ENCODE results near the gene TNXB.

Gene TNXB, protein sequence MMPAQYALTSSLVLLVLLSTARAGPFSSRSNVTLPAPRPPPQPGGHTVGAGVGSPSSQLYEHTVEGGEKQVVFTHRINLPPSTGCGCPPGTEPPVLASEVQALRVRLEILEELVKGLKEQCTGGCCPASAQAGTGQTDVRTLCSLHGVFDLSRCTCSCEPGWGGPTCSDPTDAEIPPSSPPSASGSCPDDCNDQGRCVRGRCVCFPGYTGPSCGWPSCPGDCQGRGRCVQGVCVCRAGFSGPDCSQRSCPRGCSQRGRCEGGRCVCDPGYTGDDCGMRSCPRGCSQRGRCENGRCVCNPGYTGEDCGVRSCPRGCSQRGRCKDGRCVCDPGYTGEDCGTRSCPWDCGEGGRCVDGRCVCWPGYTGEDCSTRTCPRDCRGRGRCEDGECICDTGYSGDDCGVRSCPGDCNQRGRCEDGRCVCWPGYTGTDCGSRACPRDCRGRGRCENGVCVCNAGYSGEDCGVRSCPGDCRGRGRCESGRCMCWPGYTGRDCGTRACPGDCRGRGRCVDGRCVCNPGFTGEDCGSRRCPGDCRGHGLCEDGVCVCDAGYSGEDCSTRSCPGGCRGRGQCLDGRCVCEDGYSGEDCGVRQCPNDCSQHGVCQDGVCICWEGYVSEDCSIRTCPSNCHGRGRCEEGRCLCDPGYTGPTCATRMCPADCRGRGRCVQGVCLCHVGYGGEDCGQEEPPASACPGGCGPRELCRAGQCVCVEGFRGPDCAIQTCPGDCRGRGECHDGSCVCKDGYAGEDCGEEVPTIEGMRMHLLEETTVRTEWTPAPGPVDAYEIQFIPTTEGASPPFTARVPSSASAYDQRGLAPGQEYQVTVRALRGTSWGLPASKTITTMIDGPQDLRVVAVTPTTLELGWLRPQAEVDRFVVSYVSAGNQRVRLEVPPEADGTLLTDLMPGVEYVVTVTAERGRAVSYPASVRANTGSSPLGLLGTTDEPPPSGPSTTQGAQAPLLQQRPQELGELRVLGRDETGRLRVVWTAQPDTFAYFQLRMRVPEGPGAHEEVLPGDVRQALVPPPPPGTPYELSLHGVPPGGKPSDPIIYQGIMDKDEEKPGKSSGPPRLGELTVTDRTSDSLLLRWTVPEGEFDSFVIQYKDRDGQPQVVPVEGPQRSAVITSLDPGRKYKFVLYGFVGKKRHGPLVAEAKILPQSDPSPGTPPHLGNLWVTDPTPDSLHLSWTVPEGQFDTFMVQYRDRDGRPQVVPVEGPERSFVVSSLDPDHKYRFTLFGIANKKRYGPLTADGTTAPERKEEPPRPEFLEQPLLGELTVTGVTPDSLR (N-terminal part only)

DNA sequence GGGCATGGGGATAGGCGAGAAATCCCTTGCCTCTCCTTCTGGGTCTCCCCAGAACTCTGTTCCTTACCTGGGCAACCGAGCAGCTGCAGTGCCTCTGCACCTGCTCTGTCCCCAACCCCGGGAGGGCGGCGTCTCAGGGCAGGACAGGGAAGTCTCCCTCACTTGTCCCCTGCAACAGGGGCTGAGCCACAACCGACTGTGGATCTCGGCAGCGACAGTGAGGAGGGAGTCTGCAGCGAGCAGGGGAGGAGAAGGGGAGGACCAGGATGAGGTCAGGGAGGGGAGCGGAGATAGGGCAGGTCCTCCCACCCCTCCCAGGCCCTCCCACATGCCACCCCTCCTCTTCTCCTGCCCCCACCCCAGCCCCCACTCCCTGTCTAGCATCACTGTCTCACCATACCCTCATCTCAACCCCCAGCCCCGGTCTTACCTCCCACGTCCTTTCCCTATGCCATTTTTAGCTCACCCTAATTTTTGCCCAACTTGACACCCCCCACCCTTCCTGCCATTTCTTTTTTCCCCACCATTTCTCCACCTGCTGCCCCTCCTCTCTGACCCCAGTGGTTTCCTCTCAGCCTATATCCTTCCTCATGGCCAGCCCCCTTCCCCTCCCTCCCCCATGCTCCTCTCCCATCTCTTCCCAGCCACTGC lies at the start of gene TNXB:
TSS of gene TNXB (minus strand) at position 225 of the 651 bp plus-strand sequence. CDS start 11,140 bp downstream, outside the sequence.
- DNase-seq, result no peak

DNA sequence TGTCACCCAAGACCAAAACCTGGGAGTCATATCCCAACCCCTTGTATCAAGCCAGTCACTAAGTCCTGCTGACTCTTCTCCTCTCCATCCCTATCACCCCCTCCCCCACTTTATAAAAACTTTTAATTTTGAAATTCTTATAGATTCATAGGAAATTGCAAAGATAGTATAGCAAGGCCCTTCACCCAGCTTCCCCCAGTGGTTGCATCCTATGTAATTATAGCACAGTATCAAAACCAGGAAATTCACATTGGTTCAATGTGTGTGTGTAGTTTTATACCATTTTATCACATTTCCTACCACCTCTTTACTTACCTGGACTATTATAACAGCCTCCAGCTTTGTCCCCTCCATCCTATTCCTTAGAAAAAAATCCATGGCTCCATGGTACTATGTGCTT lies 48.9 kb upstream of the TNXB start:
- no peak for DNase-seq

DNA sequence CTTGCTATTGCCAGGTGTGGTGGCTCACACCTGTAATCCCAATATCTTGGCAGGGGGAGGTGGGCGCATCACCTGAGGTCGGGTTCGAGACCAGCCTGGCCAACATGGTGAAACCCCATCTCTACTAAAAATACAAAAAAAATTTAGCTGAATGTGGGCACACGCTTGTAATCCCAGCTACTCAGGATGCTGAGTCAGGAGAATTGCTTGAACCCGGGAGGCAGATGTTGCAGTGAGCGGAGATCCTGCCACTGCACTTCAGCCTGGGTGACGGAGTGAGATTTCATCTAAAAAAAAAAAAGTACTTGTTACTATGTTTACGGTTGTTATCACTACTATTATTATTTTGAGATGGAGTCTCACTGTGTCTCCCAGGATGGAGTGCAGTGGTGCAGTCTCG lies 47.8 kb upstream of the TNXB start:
- DNase-seq, result no peak

DNA sequence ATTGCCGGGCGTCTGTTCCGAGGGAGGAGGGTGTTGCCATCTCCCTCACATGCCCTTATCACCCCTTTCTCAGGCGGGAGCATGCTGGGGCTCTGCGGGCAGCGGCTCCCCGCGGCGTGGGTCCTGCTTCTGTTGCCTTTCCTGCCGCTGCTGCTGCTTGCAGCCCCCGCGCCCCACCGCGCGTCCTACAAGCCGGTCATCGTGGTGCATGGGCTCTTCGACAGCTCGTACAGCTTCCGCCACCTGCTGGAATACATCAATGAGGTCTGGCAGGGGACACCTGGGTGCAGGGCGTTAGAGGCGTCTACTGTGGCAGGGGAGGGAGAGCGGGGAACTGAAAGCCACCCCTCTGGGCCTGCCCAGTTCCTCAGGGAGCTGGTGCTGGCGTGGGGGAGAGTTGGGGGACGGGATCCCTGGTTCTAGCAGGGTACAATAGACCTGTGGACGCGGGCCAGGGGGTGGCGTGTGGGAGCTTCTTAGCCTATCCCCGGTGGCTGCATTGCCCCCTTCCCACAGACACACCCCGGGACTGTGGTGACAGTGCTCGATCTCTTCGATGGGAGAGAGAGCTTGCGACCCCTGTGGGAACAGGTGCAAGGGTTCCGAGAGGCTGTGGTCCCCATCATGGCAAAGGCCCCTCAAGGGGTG lies 45.5 kb upstream of the TNXB start:
- DNase-seq, result peak in 1 of 2 experiments; percentile 36

DNA sequence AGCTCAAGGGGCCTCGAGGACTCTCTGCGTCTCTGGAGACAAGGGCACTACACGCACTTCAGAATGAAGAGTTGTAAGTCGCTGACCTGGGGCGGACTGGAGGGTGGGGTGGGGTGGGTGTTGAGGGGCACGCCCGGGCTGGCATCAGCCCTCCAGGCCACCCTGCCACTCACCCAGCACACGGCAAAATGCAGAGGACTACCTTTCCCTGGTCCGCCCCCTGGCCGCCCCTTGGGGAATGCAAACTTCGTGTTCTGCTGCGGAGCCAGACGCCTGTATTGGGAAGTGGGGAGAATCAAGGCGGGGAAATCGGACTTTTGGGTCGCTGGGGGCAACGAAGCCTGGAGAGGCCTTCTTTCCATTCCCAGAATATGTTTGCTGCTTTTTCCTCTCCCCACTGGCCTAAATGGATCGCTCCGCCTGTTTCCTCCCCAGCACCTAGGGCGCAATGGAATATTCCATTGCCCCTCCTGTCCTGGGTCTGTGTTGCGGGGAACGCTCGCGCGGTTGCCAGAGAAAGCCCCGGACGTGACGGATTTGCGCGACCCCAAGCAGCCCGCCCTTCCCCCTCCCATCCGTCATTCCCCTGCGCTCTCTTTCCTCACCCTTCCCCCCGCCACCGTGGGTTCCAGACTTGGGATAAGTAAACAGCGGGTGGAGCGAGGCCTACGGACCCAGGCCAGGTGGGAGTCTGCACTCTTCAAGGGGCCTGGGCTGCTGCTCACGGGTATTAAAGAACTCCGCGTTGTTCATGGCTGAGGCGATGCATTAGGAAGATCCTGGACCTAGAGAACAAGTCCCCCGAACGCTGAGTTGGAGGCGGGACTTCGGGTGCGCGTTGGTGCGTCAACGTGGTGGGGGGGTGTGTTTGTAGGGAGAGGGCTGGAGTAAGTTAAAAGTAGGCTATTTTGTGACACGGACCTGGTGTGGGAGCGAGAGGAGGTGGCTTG lies 44.7 kb upstream of the TNXB start, which contains the start of gene PPT2:
TSS of gene PPT2 (plus strand) at position 578 of the 950 bp plus-strand sequence. CDS start 454 bp downstream, outside the sequence.
- DNase-seq, result peak; percentile 86 to 88

DNA sequence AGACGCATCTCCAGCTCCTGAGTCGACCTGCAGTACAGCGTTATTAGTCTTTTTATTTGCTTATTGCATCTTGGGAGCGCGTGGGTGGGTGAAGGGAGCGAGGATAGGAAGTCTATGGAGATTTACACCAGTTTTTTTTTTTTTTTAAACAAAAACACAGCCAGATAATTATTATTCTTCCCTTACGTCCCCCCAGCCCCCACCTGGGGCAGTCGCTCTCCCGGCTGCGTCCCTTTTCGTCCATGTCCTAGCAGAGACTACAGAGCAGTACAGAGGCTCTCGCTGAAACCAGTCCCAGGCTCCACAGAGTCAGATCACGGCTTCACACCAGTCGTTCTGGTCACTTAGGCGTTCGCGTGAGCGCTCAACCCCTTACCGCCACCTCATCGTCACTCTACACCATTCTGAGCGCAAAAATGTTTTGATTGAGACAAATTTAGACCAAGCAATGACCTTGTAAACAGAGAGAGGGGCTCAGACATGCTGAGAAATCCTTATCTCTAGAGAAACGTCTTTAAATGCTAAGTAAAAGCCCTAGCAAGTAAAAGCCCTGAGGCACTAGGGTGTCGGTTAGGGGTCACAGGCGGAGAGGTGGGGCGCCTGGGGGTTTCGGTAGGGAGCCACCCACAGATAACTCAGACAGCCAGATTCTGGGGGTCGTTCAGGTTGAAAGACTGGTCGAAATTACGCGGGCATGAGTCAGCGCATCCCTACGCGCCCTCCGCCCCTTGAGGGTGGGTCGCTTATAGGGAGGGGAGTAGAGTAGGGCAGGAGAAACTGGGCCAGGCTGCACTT lies 43.8 kb upstream of the TNXB start:
- no peak for DNase-seq

DNA sequence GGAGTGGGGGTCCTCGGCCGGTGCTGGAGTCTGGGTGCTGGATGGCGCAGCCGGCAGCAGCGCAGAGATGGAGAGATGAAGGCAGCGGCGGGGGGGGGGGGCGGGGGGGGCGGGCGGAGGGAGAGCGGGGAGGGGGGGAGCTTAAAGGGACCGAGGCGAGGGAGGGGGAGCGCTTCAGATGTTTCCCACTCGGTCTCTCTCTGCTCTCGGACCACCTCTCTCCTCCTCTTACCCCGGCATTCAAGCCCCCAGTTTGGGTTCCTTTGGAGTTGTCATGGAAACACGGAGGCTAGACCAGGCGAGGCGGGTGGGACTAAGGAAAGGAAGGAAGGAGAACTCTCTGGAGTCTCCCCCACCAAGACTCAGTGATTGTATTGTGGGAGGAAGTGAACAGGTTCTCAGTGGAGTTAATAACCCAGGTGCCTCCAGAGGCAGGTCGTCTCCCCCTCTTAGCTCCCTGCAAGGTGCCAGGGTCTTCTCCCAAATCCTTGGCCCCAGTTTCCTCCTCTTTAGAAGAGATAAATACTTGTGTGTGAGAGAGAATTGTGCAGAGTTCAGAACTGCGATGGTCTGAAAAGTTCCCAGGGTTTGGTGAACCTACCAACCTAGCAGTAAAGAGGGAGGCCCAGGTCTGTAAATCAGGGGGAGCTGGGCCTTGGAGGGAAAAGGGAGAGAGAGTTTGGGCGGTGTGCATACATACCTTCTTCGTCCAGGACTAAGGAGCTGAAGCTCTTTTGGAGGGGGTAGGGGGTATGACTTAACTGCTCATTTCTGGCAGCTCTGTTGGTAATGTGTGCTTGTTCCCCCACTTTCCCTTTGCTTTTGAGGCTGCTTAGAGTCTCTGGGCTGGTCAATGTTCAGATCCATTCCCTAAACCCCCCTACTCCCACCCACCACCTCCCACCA lies 43.0 kb upstream of the TNXB start, which contains the start of gene PRRT1:
TSS of gene PRRT1 (minus strand) at position 77 of the 906 bp plus-strand sequence. CDS start 112 bp downstream, outside the sequence.
- no peak for DNase-seq

DNA sequence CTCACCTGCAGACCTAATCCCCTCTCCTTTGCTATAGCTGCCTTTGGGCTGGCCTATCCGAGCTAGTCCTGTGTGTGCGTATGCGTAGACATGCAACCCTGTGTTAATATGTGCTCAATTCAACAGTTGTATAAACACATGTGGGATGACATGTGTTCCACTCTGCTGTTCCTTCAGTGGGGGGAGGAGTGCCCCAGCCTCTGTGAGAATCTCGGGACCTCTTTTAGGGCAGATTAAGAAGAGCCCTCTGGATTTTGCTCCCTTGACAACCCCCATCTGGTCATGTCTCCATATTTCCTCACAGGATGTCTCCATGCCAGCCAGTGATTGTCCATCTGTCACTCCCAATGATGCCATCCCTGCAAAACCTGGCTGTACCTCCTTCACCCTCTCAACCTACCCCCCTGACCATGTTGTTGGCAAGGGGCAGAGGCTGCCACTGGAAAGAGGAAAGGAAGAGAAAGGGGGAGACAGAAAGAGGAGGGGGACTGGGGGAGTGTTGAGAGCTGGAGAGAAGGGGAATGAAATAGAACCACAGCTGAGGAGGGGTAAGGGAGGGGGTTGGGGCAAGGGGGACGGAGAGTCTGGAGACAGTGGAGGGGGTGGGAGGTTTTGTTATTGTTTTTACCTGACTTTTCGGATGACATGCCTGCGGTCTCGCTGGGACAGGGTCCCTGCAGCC lies 42.2 kb upstream of the TNXB start:
- DNase-seq, result peak; percentile 53 to 61

DNA sequence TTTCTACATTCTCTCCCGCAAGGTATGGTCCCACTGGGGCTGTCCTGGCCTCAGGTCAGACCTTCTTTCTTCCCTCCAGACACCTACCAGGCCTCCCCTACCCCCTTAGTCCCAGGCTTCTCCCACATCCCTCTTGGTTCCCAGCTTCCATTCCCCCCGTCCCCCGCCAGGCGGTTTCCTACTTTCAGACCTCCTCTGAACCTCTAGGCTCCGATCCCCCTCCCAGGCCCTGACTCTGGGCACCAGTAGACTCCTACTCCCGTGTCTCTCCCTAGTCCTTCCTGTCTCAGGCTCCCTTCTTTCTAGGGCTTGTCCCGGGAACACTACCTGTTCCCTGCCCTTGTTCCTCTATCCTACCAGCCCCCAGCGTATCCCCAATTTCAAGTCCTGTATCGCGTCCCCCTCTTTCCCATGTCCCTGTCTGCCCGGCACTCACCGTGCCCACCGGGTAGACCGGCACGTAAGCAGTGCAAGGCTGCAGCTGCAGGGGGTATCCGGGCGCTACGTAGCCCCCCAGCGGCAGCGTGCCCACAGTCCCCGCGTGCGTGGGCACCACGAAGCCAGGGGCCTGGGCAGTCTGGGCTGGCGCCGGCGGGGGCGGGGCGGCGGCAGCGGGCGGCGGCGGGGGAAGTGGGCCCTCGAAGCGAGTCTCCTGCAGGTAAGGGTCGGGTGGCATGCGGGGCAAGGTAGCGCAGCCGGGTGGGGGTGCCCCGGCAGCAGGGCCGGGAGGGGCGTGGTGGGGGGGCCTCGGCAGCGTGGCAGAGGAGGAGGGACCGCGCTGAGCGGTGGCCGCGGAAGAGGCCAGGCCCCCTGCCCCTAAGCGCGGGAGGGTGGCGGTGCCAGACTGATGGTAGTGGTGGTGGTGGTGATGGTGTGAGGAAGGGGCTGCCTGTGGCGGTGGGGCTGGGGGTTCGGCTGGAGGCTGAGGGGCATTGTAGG lies 41.1 kb upstream of the TNXB start:
- no peak for DNase-seq

DNA sequence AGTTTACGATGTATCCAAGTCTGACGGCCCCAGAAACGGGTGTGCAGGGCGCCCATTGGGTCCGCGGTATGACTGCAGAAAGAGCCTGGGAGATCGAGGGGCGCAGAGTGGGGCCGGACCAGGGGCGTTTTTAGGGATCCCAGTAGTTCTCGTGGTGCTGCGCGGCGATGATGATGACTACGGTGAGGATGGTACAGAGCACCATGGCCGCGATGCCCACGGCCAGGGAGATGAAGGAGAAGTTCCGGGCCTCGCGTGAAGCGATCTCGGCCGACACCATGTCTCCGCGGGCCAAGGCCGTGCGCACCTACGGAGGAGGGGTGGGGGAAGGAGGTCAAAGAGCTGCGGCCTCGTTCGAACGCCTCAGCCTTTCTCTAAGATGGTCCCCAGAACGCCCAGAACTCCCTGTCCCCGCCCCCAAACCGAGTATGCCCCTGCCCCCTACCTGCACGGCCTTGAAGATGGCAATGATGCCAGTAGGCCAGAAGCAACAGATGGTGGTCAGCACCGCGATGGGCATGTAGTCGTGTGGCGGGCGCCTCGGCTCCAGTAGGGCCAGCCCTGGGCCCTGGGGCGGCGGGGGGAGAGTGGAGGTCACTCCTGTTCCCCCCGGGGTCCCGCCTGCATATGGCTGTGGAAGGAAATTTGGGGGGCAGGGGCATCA lies 40.1 kb upstream of the TNXB start:
- DNase-seq, result no peak

DNA sequence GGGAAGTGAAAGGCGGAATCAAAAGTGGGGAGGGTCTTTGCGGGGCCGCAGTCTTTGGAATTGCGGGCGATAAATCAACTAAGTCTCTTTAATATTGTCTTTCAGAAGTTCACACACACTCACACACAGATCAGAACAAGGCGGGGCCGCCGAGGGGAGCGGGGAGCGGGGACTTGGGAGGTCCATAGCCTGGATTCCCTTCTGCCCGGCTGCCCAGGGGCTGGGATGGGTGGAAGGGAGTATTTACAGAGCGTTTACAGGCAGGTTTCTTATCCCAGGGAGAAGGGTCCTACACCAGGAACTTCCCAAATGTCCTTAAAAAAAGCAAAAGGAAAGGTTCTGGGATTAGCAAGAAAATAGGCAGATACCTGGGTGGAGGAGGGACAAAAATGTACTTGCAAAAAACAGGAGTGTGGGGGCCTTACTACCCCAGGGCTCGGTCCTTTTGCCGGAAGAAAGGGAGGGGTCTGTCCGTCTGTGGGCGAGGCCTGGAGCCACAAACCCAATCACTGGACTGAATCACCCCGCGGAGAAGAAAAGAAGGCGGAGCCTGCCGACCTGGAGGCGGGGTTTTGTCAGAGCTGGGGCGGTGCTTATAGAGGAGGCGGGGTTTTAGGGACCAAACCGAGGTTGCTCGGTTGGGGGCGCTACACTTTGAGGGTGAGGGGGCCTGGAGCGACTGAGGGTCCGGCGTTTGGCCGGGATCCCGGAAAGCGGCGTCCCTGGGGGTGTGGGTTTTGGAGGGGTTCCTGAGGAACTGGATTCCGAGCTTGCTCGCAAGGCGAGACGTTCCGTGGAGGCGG lies 39.4 kb upstream of the TNXB start:
- DNase-seq, result no peak

DNA sequence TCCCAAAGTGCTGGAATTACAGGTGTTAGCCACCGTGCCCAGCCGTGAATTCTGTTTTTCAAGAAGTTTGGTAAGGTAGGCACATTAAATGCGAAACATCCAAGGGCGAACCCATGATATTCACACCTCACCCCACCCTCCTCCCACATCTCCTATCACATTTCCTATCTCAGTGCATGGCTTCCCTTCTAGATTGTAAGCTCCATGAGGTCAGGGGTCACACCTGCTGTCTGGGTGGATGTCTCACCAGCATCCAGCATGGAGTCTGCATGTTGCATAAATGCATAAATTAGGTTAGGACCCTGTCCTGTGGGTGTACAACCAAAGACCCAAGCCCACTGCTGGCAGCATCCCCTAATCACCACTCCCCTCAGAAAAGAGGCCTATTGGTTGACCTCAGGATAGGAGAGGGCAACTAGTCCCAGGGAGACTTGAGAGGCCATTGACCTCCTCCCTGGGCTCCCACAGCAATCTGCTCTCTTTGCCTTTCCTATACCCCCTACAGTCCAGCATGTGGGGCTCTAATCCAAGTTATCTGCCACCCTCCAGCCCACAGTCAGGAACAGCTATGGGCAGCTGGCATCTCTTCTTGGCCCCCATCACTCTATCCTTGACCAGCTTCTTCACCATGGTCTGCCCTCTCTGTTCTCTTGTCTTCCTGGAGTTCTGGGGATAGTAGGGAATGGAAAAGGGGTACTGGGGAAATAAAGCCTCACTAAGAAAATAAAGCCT lies 38.4 kb upstream of the TNXB start:
- no peak for DNase-seq

DNA sequence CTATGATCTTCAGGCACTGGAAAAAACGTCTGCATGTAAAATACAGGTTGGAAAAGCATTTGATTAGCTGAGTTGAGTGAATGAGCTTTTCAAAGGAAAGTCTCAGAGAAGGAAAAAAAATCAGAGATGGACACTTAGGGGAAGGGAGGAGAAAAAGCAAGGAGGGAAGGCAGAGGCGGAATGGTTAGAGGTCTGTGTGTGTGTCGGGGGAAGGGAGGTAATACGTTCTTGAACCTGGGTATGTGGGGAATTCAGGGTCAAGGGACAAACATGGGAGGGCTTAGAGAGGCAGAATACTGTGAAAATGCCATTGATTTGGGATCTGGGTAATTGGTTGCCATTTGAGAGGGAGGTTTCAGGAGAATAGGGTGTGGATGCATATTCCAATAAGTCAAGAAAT lies 37.5 kb upstream of the TNXB start:
- DNase-seq, result no peak

DNA sequence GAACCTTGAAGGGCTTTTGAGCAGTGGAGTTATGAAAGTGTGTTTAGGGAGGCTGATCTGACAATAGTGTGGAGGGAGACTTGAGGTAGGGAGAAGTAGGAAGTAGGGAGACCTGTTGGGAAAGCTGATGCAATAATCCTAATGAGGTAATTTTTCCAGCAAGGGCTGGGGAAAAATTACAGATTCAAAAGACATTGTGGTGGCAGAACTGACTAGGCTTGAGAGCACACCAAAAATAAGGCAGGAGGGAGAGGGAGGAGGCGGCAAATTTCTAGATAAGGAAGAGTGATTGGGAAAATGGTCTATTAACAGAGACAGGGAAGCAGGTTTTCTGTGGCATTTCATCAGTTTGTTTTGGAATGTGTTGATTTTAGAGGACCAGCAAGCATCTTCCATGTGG lies 37.1 kb upstream of the TNXB start:
- no peak for DNase-seq
